GDM1 (cell line): ENCODE measurements around the gene HOXA13.

Experiments
- DNase-seq: peaks from one replicate; lab custom pipeline; 2025; lab: John Stamatoyannopoulos, UW

HOXA13 gene

DNA sequence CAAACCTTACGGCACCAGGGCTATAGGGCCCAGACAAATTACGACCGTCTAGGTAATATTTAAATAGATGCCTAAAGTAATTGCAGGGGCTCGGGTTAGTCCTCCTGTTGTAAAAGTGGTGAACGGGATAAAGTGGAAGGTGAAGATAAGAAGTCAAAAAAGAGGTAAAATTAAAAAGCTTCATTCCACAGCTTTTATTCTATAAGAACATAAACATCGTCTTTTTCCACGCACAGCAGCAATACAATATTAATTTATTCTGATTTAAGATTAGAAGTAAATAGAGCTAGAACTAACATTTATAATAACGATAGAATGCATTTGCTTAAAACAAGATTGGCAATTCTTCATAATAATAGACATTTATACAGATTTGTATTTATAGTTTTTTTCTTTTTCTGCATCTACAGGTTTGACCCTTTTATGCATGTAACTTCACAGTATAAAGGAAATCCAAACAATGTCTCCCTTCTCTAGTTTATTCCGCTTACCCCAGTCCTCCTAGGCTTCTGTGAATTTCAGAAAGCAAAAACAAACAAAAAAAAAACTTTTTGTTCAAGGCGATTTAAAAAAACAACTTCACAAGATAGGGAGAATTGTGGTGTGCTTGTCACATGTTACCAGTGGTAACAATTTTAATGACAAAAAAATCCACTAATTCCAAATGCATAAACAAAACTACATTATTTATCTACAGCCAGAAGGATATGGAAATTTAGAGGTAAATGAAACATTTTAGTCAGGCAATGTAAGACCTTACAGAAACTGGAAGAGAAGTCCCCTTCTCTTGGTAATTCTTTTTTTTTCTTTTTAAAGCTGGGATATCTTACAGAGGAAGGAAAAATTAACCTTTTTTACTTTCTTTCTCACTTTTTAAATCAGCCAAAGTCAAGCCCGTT is 29.2 kb downstream of the HOXA13 start:
- DNase-seq, result no peak

DNA sequence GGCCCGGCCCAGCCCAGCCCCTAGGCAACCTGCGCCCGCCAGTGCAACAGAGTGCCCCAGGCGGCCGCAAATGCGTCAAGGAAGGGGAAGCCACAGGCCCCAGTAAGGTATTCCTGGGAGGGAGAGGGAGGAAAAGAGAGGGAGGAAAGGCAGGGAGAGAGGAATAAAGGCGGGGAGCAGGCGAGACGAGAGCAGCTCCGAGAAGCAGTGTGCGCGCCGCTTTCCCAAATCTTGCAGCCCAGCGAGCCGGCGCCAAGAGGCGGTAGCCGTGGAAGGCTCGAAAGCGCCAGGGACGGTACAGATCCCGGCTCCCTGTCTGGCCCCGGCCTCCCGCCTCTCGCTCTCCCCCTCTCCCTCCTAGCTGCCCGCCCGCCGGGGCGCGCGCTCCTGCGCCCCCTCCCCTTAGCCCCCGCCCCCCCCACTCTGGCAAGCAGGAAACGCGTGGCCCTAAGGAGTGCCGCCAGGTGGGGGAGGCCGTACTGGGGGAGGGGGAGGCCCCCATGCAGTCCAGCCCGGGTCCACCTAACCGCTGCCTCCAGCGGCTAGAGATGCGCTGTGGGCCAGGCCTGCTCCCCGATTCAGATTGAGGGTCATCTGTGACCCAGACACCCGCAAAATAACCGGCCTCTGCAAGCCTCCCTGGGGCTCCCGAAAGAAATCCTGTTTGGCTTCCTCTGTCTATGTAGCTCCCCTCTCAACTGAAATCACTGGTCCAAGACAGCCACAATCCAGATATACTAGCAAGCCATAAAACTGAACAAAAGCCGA is 30.0 kb downstream of the HOXA13 start:
- DNase-seq, result peak; percentile 57

DNA sequence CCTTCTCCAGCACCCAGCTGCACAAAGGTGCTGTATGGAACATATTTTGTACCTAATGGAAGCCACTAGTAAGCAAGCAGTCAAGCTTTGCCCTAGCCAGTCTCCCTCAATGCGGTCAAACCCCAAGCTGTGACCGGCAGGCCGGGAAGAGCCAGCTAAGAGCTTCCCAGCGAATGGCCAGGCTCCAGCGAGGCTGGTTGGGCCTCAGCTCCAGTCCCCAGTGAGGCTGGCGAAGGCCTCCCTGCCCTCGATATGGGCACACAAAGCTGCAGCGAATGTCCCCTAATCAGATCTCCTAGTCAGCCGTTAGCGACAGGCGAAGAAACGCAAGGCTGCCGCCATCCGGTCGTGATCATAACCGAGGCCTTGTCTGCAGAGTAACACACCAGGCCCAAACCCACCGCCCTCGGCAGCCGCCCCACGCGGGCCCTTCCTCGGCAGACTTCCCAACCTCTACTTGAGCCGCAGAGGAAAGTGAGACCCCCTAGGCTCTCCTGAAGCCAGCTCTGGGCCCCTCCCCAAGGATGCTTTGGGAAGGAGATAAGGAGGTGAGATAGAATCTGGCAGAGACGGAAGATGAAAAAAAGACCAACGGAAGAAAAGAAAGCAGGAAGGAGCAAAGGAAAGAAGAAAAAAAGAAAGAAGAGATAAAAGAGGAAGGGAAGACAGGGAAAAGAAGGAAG is 31.5 kb downstream of the HOXA13 start:
- DNase-seq, result peak; percentile 73

DNA sequence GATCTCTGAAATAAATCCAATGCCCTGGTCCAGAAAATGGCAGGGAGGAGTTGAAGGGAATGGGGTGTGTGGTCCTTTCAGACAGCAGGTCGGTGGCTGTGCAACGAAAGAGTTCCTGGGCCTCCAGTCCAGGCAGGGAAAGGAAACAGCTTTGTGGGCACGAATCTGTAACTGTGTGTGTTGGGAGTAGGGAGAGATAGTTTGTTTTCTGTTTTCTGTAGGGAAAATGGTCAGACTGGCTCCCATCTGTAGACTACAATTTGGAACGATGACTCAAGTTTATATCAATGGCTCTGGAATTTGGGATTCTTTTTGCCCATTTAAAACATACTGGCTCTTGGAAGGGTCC is 32.0 kb downstream of the HOXA13 start:
- DNase-seq, result no peak

DNA sequence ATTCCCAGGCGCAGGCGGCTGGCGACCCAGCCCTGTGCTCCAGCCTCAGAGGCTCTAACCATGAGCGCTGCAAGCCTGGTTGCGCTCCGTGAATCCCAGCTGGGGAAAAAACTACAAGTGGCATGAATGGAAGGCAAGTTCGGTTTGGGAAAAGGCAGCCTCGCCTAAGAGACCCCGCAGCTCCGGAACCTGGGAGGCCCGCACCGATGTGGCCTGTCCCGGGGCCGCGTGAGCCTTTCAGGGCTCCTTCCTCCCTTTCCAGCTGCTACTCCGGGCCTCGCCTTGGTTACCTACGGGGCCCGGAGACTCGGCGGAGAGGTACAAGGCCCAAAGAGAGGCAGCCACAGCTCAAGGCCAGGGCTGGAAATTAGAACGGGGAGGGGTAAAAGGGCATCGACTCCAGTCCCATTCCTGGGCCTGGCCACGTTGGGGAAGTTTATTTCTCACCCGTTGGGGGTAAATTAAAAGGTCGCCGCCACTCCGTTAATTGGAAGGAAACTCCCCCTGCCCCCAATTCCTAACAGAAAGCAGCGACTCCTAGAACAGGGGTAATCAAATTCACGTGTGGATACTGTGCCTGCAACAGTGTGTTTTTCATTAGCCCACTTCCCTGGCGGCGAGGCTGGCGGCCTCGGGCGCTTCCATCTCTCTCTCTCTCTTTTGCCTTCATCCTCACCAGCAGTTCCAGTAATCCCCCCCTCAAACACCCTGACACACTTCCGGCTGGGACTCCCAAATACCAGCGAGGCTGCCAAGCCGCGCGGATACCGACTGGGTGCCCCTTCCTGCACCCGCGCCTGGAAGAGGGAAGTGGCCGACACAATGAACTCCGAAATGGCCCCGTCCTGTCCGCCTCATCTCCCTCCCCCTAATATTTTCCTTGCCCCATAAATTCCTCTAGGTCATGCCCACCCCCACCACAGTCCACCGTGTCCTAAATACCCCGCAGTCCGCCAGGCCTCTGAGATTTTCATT is 33.1 kb downstream of the HOXA13 start:
- peak; percentile 51 for DNase-seq

DNA sequence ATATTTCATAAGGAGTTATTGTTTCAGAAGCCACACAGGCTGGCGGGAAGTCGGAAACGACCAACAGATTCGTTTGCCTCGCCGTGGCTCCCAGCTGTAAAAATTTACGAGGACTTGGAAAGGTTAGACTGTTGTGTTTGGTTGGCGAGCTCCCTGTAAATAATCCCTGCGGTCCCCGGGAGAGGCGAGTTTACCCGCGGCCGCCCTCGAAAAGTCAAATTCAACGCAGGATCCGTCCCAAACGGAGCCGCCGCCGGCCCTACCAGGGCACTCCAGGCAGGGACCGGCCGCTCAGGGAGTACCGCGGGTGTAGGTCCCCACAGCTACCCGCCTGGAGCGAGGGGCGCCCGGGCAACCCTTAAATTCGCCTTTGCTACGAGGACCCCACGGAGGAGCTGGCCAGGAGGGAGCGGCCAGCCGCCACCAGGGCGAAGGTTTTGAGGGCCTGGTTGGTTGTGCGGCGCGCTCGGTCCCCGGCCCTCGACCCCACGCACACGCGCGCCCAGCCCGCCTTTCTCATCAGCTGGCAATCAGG is 33.8 kb downstream of the HOXA13 start:
- no peak for DNase-seq

DNA sequence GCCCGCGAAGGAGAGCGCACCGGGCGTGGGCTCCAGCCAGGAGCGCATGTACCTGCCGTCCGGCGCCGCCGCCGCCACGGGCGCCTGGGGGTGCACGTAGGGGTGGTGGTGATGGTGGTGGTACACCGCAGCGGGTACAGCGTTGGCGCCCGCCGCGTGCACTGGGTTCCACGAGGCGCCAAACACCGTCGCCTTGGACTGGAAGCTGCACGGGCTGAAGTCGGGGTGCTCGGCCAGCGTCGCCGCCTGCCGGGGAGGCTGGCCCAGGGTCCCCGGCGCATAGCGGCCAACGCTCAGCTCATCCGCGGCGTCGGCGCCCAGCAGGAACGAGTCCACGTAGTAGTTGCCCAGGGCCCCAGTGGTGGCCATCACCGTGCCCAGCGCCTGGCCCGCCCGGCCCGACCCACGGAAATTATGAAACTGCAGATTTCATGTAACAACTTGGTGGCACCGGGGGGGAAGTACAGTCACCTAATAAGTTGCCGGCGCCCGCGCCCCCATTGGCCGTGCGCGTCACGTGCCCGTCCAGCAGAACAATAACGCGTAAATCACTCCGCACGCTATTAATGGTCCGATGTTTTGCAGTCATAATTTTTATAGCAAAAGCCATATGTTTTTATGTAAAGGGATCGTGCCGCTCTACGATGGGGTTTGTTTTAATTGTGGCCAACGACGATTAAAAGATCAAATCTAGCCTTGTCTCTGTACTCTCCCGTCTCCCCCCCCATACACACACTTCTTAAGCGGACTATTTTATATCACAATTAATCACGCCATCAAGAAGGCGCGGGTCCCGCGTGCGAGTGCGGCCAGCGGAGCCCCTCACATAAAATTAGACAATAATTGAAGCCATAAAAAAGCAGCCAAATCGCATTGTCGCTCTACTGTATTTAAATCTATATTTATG is 34.5 kb downstream of the HOXA13 start, which contains the start of gene HOXA9:
Gene HOXA9, minus strand, starts transcription at position 449 of the 907 bp plus-strand sequence. Its CDS starts 80 bp downstream, at position 369.
- DNase-seq, result peak; percentile 80

DNA sequence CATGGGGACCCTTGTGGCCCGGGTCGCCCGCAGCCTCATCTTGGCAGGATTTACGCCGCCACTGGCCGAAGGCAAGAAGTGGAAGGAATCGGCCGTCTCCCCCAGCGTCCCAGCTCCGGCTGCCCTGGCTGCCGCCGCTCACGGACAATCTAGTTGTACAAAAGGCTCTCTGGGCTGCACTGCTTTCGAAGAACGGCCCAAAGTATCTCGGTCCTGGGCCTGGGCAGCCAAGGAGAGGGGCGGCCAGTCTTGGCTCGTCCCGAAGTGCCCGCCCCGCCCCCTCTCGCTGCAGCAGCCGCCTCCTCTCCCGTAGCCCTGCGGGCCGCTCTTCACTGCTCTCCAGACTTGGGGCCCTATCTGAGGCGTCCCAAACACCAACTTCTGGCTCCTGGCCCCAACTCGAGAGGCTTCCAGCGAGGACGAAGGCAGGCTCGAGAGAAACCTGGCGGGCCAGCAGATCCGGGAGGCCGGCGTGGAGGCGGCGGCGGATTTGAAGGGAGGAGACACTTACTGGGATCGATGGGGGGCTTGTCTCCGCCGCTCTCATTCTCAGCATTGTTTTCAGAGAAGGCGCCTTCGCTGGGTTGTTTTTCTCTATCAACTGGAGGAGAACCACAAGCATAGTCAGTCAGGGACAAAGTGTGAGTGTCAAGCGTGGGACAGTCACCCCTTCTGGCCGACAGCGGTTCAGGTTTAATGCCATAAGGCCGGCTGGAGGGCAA is 35.4 kb downstream of the HOXA13 start:
- no peak for DNase-seq

DNA sequence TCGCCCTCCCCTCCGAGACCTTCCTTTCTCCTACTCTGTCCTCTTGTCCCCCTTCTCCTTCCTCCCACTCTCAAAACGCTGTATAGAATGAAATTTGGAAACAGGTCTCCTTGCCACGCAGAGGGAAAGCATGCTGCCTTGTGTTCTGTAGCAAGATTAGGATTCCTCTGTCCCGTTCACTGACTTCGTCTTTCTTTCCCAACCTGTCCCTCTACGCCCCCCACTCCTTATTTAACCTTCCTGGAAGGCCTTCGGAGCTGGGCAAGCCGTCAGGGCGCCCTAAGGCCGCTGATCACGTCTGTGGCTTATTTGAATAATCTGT is 35.9 kb downstream of the HOXA13 start:
- no peak for DNase-seq

DNA sequence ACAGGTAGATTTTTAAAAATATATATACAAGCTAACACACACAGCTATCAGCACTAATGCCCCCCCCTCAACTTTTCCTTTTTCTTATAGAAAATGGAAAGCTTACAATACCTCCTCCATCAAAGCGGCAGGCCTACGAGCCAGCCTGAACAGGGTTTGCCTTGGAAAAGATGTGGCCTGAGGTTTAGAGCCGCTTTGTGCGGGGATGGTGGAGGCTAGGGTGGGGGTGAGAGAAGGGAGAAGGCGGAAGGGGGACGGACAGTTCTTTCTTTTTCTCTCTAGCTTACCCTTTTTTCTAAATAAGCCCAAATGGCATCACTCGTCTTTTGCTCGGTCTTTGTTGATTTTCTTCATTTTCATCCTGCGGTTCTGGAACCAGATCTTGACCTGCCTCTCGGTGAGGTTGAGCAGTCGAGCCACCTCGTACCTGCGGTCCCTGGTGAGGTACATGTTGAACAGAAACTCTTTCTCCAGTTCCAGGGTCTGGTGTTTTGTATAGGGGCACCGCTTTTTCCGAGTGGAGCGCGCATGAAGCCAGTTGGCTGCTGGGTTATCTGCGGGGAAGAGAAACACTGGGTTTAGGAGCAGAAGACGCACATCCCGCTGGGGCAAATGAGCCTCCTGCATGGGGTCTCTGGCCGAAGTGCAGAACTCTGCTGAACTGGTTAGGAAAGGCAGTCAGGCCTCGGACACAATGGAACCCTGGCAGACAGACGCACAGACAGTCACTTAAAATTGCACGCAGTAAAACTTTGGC is 36.4 kb downstream of the HOXA13 start:
- no peak for DNase-seq

DNA sequence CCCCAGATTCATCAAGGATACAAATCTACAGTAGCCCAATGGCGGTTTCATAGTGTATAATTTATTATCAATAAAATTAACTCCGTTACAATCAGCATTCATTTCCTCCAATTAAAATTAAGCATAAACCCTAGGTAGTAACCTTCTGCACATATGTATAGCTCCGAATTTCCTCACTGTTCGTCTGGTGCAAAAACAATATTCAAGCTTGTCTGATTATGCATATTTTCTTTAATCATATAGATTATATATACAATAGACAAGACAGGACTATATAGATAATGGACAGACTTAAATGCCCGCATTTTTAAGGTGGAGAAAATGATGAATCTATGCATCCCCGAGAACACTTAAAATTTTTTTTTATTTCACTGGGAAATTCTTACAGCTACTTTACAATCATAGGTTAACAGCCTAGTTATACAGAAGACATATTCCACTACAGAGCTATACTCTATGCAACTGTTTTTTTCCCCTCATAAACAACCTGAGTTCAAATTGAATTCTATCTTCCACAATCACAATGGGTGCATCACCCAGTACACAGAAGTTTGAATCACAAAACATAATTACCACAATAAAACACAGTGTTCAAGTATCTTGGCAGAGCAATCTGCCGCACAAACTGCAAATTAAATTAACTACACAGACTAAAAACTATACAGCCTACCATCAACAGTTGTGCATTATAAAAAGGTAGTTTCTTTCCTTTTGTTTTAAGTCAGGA is 37.2 kb downstream of the HOXA13 start:
- no peak for DNase-seq

DNA sequence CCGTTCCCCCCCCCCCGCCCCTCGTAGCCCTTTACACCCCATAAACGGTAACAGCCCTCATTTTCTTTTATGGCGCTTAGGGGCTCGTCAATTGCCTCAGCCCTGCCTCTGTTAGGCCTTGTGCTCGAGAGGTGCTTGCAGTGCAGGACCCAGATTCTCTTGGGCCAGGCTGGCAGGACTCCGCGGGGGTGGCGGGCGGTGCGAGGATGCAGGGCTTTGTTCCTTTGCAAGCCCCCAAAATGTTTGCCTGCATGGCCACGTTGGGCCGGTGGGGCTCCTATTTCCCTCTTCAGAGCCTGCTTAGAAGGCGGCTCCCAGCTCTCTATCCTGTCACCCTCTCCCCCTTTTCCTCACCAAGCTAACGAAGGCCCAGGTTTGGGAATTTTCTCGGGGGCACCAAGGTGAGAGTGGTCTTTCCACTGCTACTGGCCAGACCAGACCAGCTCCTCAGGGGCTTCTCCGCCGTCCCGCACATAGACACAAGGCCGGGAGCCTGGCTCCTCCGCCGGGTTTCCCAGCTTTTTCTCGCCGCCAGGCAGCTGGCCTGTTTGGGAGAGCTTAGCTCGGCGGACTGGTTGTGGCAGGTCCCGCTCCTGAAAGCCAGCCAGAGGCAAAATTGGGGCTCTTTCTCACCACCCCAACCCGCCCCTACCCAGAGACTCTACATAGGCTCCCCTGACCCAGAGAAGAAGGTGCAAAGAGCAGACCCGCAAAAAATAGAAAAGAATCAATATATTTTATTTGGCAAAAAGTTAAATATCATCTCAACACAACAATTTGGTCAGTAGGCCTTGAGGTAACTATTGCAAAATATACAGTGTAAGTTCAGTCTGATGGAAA is 38.0 kb downstream of the HOXA13 start:
- no peak for DNase-seq

DNA sequence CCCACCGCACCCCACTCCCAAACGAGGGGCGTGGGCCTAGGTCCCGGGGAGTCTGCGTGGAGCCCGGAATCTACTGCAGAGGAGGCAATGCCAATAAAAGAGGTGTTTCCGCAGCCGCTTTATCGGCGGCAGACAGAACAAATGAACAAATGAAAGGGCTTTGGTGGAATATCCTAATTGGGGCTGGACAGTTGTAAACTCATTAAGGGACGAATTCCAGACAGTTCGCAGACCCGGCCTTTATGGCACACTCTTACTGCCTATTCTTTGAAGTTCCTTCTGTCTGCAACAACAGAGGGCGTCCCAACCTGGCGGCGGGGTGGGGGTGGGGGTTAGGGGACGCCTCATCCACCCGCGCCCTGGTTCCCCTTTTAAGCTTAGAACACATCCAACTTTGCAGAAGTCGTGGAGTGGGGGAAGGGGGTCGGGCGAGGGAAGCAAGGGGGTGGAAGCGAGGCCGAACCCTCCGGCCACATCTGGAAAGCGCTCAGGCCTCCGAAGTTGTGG is 38.6 kb downstream of the HOXA13 start:
- DNase-seq, result peak; percentile 81

DNA sequence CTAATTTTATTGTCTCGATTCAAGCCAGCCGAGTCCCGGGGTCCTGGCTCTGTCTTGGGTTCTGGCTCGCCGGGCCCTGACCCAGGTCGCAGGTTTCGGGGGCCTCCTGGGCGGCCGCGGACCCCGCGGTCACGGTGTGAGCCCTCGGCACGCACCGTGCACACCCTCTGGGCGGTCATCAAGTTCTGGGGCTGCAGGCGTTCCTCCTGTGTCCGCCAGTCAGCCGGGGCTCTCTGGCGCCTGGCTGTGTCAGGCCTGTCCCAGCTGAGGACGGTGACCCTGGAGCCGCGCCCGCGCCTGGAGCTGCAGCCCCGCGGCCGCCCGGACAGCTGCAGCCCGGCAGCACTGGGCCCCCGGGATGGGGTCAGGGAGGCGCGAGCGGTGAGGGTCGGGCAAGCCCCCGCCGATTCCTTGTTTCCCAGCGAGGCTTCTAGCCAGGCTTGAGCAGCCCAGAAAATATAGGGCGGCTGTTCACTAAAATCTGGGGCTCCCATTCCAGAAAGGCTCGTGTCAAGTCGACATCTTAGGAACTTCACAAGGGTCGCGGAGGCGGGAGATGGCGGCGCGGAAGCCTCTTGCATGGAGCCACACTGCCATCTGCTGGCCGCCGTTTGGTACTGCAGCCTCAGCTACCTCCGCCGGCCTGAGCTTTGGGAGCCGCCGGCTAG is 39.2 kb downstream of the HOXA13 start:
- DNase-seq, result peak; percentile 83

DNA sequence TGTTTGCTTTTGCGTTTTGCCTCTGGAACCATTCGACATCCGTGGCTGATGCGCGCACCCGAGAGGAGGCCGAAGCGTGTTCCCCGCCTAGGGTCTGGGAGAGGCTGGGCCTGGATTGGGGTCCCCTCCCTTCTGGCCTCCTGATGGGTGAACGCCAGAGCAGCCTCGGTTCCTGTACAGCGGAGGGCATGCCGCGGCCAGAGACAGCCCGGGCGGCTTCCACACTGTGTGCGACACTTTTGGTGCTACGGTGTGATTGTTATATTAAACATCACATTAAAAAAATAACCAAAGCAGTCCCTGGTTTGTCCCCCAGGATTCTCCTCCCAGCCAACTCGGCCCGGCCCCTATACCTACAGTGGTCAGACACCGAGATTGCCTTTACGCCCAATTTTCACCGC is 39.7 kb downstream of the HOXA13 start:
- DNase-seq, result no peak
